Heart right ventricle (tissue), 16 donors: ENCODE data around the gene NTSR1. TPM values are rescaled to one million over a fixed set of nuclear protein-coding genes. Genes with fewer than 3 reads are reported as not detected.

Source experiments
- ATAC-seq, 8 donors: fragments of 200-7000 bp; cut with Tn5 transposase; one replicate each; pipeline ENCODE4 v1.9.1; 2020; ENCODE audit warnings: mild to moderate bottlenecking in 8 of 8, moderate library complexity in 8 of 8, moderate number of reproducible peaks in 1 of 8
- DNase-seq, 2 donors: peaks; one replicate each; pipeline ENCODE4 v3.0.0-alpha.2; 2020
- H3K27ac ChIP-seq, 10 donors: fragments of 200-600 bp; sonication (generic) in 2 of 10; one replicate each; pipeline versions ENCODE4 v1.5.0 to v1.8.0; 2020 to 2022; ENCODE audit warnings: mild to moderate bottlenecking in 3 of 10
- H3K27me3 ChIP-seq, 7 donors: fragments of 200-600 bp; one replicate each; pipeline ENCODE4 v1.8.0; 2021 to 2022; ENCODE audit warnings: mild to moderate bottlenecking in 2 of 7
- H3K36me3 ChIP-seq, 9 donors: fragments of 200-600 bp; sonication (generic) in 1 of 9; one replicate each; pipeline versions ENCODE4 v1.5.0 to v1.8.0; 2020 to 2022; ENCODE audit warnings: mild to moderate bottlenecking in 2 of 9
- H3K4me1 ChIP-seq, 9 donors: fragments of 200-600 bp; sonication (generic) in 1 of 9; one replicate each; pipeline versions ENCODE4 v1.5.0 to v1.8.0; 2020 to 2022; ENCODE audit warnings: mild to moderate bottlenecking in 4 of 9
- H3K4me3 ChIP-seq, 10 donors: fragments of 200-600 bp; sonication (generic) in 2 of 10; one replicate each; pipeline versions ENCODE4 v1.5.0 to v1.8.0; 2020 to 2022; ENCODE audit warnings: mild to moderate bottlenecking in 7 of 10, moderate library complexity in 2 of 10
- H3K9me3 ChIP-seq, 11 donors: fragments of 200-600 bp in 10 of 11; sonication (generic) in 2 of 11; one replicate each; pipeline versions ENCODE4 v1.5.0 to v1.8.0; 2013 to 2022; ENCODE audit warnings: mild to moderate bottlenecking in 2 of 11, control low read depth in 1 of 11, moderate library complexity in 1 of 11
- CTCF ChIP-seq, 9 donors: fragments of 200-600 bp; sonication (generic) in 2 of 9; IDR thresholded peaks; one replicate each; pipeline versions ENCODE4 v1.5.0 to v1.8.0; 2021 to 2022; ENCODE audit warnings: antibody characterized with exemption in 9 of 9, mild to moderate bottlenecking in 5 of 9, moderate library complexity in 1 of 9
- WGBS, 2 donors: extraction: QIAGEN DNeasy Blood & Tissue Kit; methylation state at CpG; one replicate each; pipeline ENCODE4 v1.1.7; 2013; ENCODE audit warnings: inconsistent platforms in 1 of 2; 5-methylcytosine and 5-hydroxymethylcytosine counted together
- intact Hi-C, 10 donors: fragments of 100-400 bp; cut with DNase I; formaldehyde crosslinking; loops; one replicate each; pipeline versions ENCODE4 v1.11.1 to v1.14.2; 2022
- polyA plus RNA-seq, 2 donors: library from polyadenylated mRNA; stranded (reverse); fragments of 200-250 nt; gene quantifications; one replicate each; pipeline ENCODE4 v1.2.3, GENCODE V29; 2013
- total RNA-seq, 10 donors: library from RNA; stranded (reverse); fragmentation: NEBNext Ultra II Directional in 3 of 10; extraction: Animal tissue kit (Norgen Biotek cat#: 25700) in 3 of 10; gene quantifications; one replicate each; pipeline versions ENCODE4 v1.2.1 to v1.2.4, GENCODE V29; 2021 to 2023
- donor health status: Arrhythmogenic right ventricular cardiomyopathy.
- donor health status: ischemic (EF 13 %, LVEDD 7.1; RV severe dilation, severe dysfunction).
- donor health status: healthy with polysubstance abuse.
- donor health status: DM: no; HTN: yes; CAD: no.
- donor health status: DM: no; HTN: no; CAD: no.
- donor health status: ischemic (EF 25% LVEDD 6.9; RV normal size, moderate dysfunction).
- donor health status: ischemic (EF 25% LVEDD 5.7; RV mildly dilated, moderate dysfunction).
- donor health status: healthy.
- donor health status: DM: yes; HTN: yes; CAD: no.
- donor health status: Ischemic cardiomyopathy.
- donor health status: ischemic (EF 35%, LVEDD 5.7; RV mildly dilated, moderate dysfunction).
- donor health status: nonischemic (EF 11% LVEDD 7.7; RV severe dilation, severe dysfunction).
- donor health status: DM: yes; HTN: yes; CAD: no.
- donor health status: PGD.
- donor health status: ischemic (EF 29% LVEDD 5.4; RV normal size, mild dysfunction).
- donor health status: nonischemic (EF 23%, LVEDD 6.1; RV moderate dilation, normal function).

The NTSR1 gene
- total and polyA plus RNA-seq, 12 donors: 0.08 TPM; not detected in 10

GRCh38 chr20:62788607-62789006 lies 80.0 kb downstream of the NTSR1 start:
- Histone ChIP-seq H3K4me1 (peaks cover under 1 to 22% (median 11%) of the 10 kb centered on the region in 9 donors), H3K4me3 (no peak overlapping the region), H3K27me3 (no peaks in the 10 kb centered on the region), H3K9me3 (no peaks in the 10 kb centered on the region), H3K36me3 (no peaks in the 10 kb centered on the region), H3K27ac (no peak overlapping the region)
- ATAC-seq (no peak), DNase-seq (no peak)
- no peak for TF ChIP-seq CTCF (IDR thresholded peaks at IDR 0.05)
- 71 to 72% methylated on average over 15 of the region's 15 CpGs for WGBS, 2 donors
- intact Hi-C loops: loop anchor here in 2 of 10 donors (2.0 to 5.0 kb wide), 3 partner anchors 116 to 286 kb away; no protein-coding TSS in a partner anchor

GRCh38 chr20:62790075-62790474 lies 81.4 kb downstream of the NTSR1 start:
- intact Hi-C loops: loop anchor here in 8 of 10 donors (2.0 to 10.0 kb wide), 7 partner anchors 121 to 385 kb away; partner anchors contain the start of gene CABLES2 (in 2 of the 8)
- WGBS, 2 donors: 90 to 95% methylated on average over 12 of the region's 12 CpGs
- Histone ChIP-seq H3K4me3 (no peak overlapping the region), H3K27ac (no peak overlapping the region), H3K9me3 (no peaks in the 10 kb centered on the region), H3K27me3 (no peaks in the 10 kb centered on the region), H3K36me3 (no peaks in the 10 kb centered on the region), H3K4me1 (peaks cover 0 to 27% (median 18%) of the 10 kb centered on the region in 9 donors)
- DNase-seq (no peak), ATAC-seq (no peak)
- TF ChIP-seq CTCF (IDR thresholded peaks at IDR 0.05): no peak

GRCh38 chr20:62791301-62792181 lies 82.9 kb downstream of the NTSR1 start:
- Histone ChIP-seq H3K27me3 (no peaks in the 10 kb centered on the region), H3K4me1 (peaks cover 0 to 37% (median 27%) of the 10 kb centered on the region in 9 donors), H3K9me3 (no peaks in the 10 kb centered on the region), H3K27ac (peak overlapping the region in 1 of 10 donors; percentile 4), H3K36me3 (no peaks in the 10 kb centered on the region), H3K4me3 (no peak overlapping the region)
- WGBS, 2 donors: 29 to 31% methylated on average over 23 of the region's 23 CpGs
- ATAC-seq (peak in 6 of 8 donors; percentile 2 to 33 (median 20)), DNase-seq (peak; percentile 73 to 84)
- peak; percentile 77 to 96 (median 91) for TF ChIP-seq CTCF (IDR thresholded peaks at IDR 0.05)
- intact Hi-C loops: loop anchor here in 9 of 10 donors (1.0 to 10.0 kb wide), 10 partner anchors 123 to 387 kb away; partner anchors contain the start of gene CABLES2 (in 2 of the 9)

GRCh38 chr20:62792182-62792939 lies 83.7 kb downstream of the NTSR1 start:
- TF ChIP-seq CTCF (IDR thresholded peaks at IDR 0.05): no peak
- no peaks in the 10 kb centered on the region for H3K9me3 ChIP-seq
- 77 to 81% methylated on average over 9 of the region's 9 CpGs for WGBS, 2 donors
- intact Hi-C loops: loop anchor here in 9 of 10 donors (2.0 to 10.0 kb wide), 6 partner anchors 125 to 388 kb away; partner anchors contain the start of gene CABLES2 (in 2 of the 9)
- ATAC-seq: no peak
- H3K27ac ChIP-seq: no peak overlapping the region
- no peak overlapping the region for H3K4me3 ChIP-seq
- DNase-seq: no peak
- peaks cover 4 to 41% (median 31%) of the 10 kb centered on the region in 9 donors for H3K4me1 ChIP-seq
- no peaks in the 10 kb centered on the region for H3K27me3 ChIP-seq
- peaks cover 0 to 3% (median 0%) of the 10 kb centered on the region in 9 donors for H3K36me3 ChIP-seq
